HepG2 (cell line): ENCODE measurements around the gene BET1. TPM values are rescaled to one million over a fixed set of nuclear protein-coding genes. Genes with fewer than 3 reads are reported as not detected.

ENCODE experiments used
- DR1 ChIP-seq: sonication (generic); formaldehyde crosslinking; IDR thresholded peaks from 2 replicates; pipeline ENCODE4 v1.8.0; 2021; ENCODE audit warnings: mild to moderate bottlenecking, missing genetic modification reagents, inconsistent platforms
- EHMT2 ChIP-seq: fragments of 200-600 bp; sonication (generic); IDR thresholded peaks from 2 replicates; pipeline ENCODE4 v1.7.0; 2017; ENCODE audit warnings: antibody characterized with exemption, low read depth, low read length, borderline replicate concordance
- FOXA3 ChIP-seq: IDR thresholded peaks from 2 replicates; pipeline ENCODE4 v1.6.1; 2016; ENCODE audit warnings: missing genetic modification reagents, missing compliant biosample characterization
- FOXC1 ChIP-seq: sonication (generic); formaldehyde crosslinking; IDR thresholded peaks from 2 replicates; pipeline ENCODE4 v1.8.0; 2022; ENCODE audit warnings: mild to moderate bottlenecking, missing genetic modification reagents, borderline replicate concordance
- FOXK2 ChIP-seq: fragments of 450-650 bp; IDR thresholded peaks from 2 replicates; pipeline ENCODE4 v1.6.1; 2016
- GABPA ChIP-seq, 2 experiments: IDR thresholded peaks; 2 replicates each; pipeline ENCODE4 v1.6.1; 2011 to 2016; ENCODE audit warnings: low read depth in 2 of 2, low read length in 1 of 2, missing biosample characterization in 1 of 2, missing genetic modification characterization in 1 of 2
- ISL2 ChIP-seq: sonication (generic); formaldehyde crosslinking; IDR thresholded peaks from 2 replicates; pipeline ENCODE4 v1.5.0; 2020; ENCODE audit warnings: missing genetic modification reagents
- MYC ChIP-seq: sonication (generic); formaldehyde crosslinking; IDR thresholded peaks from 2 replicates; pipeline ENCODE4 v1.9.0; 2021; ENCODE audit warnings: missing genetic modification reagents, borderline replicate concordance
- NFATC3 ChIP-seq: sonication (generic); formaldehyde crosslinking; IDR thresholded peaks from 2 replicates; pipeline ENCODE4 v1.5.1; 2020; ENCODE audit warnings: mild to moderate bottlenecking, missing genetic modification reagents
- ZBTB14 ChIP-seq: sonication (generic); formaldehyde crosslinking; IDR thresholded peaks from 2 replicates; pipeline ENCODE4 v1.4.0; 2020; ENCODE audit warnings: missing genetic modification reagents
- ZMYM4 ChIP-seq: sonication (generic); formaldehyde crosslinking; IDR thresholded peaks from 2 replicates; pipeline ENCODE4 v1.8.1; 2023; ENCODE audit warnings: mild to moderate bottlenecking, missing genetic modification reagents
- ZNF292 ChIP-seq: sonication (generic); formaldehyde crosslinking; IDR thresholded peaks from 2 replicates; pipeline ENCODE4 v1.8.1; 2022; ENCODE audit warnings: mild to moderate bottlenecking, low read depth, missing genetic modification reagents, borderline replicate concordance
- ZNF646 ChIP-seq: sonication (generic); formaldehyde crosslinking; IDR thresholded peaks from 2 replicates; pipeline ENCODE4 v1.9.0; 2021; ENCODE audit warnings: mild to moderate bottlenecking, missing genetic modification reagents
- ZNF768 ChIP-seq: sonication (generic); formaldehyde crosslinking; IDR thresholded peaks from 2 replicates; pipeline ENCODE4 v1.4.0; 2020; ENCODE audit warnings: missing genetic modification reagents
- polyA plus RNA-seq, 8 experiments: library from polyadenylated mRNA; depleted of rRNA in 3 of 8; stranded (reverse) in 7 of 8; unstranded in 1 of 8; fragments of >200 nt; fragmentation: Illumina TruSeq in 4 of 8; extraction: Trizol in 4 of 8; gene quantifications; 2 replicates each; pipeline versions ENCODE4 v1.2.1 to v1.2.3, GENCODE V29; 2011 to 2016; ENCODE audit warnings: low read depth in 4 of 8, missing spikeins in 1 of 8, mixed read lengths in 1 of 8; ENCODE audit not compliant: insufficient read depth in 1 of 8
- total RNA-seq, 5 experiments: library from RNA; depleted of rRNA; stranded (reverse); fragments of >200 nt; fragmentation: Illumina TruSeq; extraction: Trizol; gene quantifications; 2 replicates each; pipeline ENCODE4 v1.2.3, GENCODE V29; 2016; ENCODE audit warnings: low read depth in 1 of 5
- TF ChIP-seq, protein P1 (sequence below), 2 experiments: fragments of 450-650 bp in 1 of 2; sonication (generic) in 1 of 2; formaldehyde crosslinking; IDR thresholded peaks; 2 replicates each; pipeline versions ENCODE4 v1.5.0 to v1.8.0; 2020 to 2022; ENCODE audit warnings: mild to moderate bottlenecking in 1 of 2, missing genetic modification reagents in 1 of 2
- TF ChIP-seq, protein P2 (sequence below): sonication (generic); formaldehyde crosslinking; IDR thresholded peaks from 2 replicates; pipeline ENCODE4 v1.4.0; 2020; ENCODE audit warnings: missing genetic modification reagents

Gene BET1
- total and polyA plus RNA-seq, 2 of the 13 experiments (the other 11 are each of a cell fraction or from before 2014, with no cell fraction given) = 23.8 to 33.7 TPM

DNA sequence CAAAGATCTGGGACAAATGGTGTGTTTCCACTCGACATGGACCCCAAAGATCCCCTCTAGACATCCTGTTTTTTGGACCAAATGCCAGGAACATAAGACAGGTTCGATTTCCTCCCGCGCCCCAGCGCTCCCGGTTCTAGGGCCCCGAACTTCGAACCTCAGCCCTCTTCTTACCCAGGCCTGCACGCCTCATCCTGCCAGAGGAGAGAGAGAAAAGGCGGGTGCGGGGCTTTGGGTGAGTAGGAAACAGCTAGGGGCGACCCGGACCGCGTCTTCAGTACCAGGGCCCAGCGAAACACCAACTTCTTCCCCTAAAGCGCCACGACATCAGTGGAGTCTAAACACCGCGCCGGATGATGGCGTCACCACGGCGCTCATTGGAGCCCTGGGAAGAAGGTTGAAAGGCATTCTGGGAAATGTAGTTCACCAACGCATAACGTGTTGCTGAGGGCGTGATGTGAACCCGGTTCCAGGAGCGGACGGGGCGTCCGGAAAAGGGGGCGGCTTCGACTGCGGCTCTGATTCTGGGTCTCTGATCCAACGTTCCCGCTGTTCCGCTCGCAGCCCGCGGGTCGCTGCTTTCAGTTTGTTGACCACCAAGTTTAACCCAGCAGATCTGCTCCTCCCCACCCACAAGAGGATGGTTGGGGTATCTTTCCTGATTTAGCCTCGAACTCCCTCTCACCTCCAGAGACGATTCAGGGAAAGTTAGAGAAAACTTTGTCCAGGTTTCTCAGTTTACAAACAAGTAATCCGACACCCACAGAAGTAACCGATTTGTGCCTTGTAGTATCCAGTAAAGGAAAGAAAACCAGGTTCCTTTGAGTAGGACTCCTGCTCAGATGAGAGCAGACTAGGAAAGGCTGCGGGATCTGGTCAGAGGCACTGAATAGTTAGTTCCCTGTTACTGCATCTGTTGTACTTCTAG lies at the start of gene BET1 (continued):
- TF ChIP-seq NFATC3 = peak; percentile 58; the same call in 1 of the 2 replicates
- TF ChIP-seq EHMT2 = no peak
- no peak for TF ChIP-seq ZNF292
- TF ChIP-seq ZMYM4 (CRISPR knock-in tag) = peak; percentile 89
- TF ChIP-seq ZBTB14 (CRISPR knock-in tag) = no peak
- TF ChIP-seq FOXA3 (CRISPR knock-in tag) = peak; percentile 58; the same call in 1 of the 2 replicates
- peak; percentile 68; the same call in 1 of the 2 replicates for TF ChIP-seq FOXK2
- TF ChIP-seq ISL2 (CRISPR knock-in tag) = peak; percentile 56; the same call in 1 of the 2 replicates
- peak; percentile 54; the same call in 1 of the 2 replicates for TF ChIP-seq MYC
- TF ChIP-seq DR1 = peak; percentile 61; the same call in 1 of the 2 replicates
- no peak for TF ChIP-seq GABPA (IDR thresholded peaks at IDR 0.05; ENCODE audit: low read depth, low read length)
- TF ChIP-seq GABPA (CRISPR knock-in tag; IDR thresholded peaks at IDR 0.05; ENCODE audit: low read depth) = peak; percentile 82
- TF ChIP-seq, protein P1, sequence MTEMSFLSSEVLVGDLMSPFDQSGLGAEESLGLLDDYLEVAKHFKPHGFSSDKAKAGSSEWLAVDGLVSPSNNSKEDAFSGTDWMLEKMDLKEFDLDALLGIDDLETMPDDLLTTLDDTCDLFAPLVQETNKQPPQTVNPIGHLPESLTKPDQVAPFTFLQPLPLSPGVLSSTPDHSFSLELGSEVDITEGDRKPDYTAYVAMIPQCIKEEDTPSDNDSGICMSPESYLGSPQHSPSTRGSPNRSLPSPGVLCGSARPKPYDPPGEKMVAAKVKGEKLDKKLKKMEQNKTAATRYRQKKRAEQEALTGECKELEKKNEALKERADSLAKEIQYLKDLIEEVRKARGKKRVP (CRISPR knock-in tag; IDR thresholded peaks at IDR 0.05) = peak in 1 of 2 experiments; percentile 60; a peak in 1 of 4 replicates
- TF ChIP-seq, protein P2, sequence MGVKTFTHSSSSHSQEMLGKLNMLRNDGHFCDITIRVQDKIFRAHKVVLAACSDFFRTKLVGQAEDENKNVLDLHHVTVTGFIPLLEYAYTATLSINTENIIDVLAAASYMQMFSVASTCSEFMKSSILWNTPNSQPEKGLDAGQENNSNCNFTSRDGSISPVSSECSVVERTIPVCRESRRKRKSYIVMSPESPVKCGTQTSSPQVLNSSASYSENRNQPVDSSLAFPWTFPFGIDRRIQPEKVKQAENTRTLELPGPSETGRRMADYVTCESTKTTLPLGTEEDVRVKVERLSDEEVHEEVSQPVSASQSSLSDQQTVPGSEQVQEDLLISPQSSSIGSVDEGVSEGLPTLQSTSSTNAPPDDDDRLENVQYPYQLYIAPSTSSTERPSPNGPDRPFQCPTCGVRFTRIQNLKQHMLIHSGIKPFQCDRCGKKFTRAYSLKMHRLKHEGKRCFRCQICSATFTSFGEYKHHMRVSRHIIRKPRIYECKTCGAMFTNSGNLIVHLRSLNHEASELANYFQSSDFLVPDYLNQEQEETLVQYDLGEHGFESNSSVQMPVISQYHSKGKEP (CRISPR knock-in tag) = no peak
- TF ChIP-seq ZNF768 = no peak
- no peak for TF ChIP-seq ZNF646 (CRISPR knock-in tag)
- TF ChIP-seq FOXC1 (CRISPR knock-in tag) = peak; percentile 75; the same call in 1 of the 2 replicates
